IMR-90 (cell line): ENCODE results near the gene CES4A. TPM values are rescaled to one million over a fixed set of nuclear protein-coding genes. Genes with fewer than 3 reads are reported as not detected.

Experiments
- ATAC-seq: fragments of 200-7000 bp; cut with Tn5 transposase; 2 replicates; pipeline ENCODE4 v1.9.1; 2020; ENCODE audit warnings: low read depth, mild to moderate bottlenecking, moderate library complexity
- BruUV-seq: library from RNA; stranded (reverse); fragments of 400-500 nt; replicated peaks from 2 replicates; lab custom pipeline; 2021; lab: Mats Ljungman, UMichigan
- CTCF ChIA-PET: fragments of 300-600 bp; formaldehyde crosslinking; extraction: SDS; loops from one replicate; lab custom pipeline; 2021; ENCODE audit warnings: antibody characterized with exemption; lab: Yijun Ruan, JAX
- POLR2A ChIA-PET: fragments of 300-600 bp; sonication (Branson Sonifier 250); formaldehyde crosslinking; loops from one replicate; lab custom pipeline; 2022; ENCODE audit warnings: antibody characterized with exemption; ENCODE audit not compliant: unreplicated experiment; lab: Charles Lee
- DNase-seq: peaks from one replicate; pipeline ENCODE4 v3.0.0; 2013
- H2AFZ ChIP-seq: replicated peaks from 2 replicates; pipeline ENCODE3; 2013; ENCODE audit warnings: low read length, mild to moderate bottlenecking; ENCODE audit not compliant: poor library complexity
- H2AK5ac ChIP-seq: 2 replicates; pipeline ENCODE4 v1.6.1; 2013; ENCODE audit warnings: low read depth, low read length, inconsistent platforms
- H2AK9ac ChIP-seq: replicated peaks from 2 replicates; pipeline ENCODE3; 2013; ENCODE audit warnings: mild to moderate bottlenecking, low read depth, low read length, moderate library complexity; ENCODE audit not compliant: poor library complexity
- H2BK120ac ChIP-seq: 2 replicates; pipeline ENCODE4 v1.6.1; 2013; ENCODE audit warnings: low read depth, low read length, inconsistent platforms
- H2BK15ac ChIP-seq: 3 replicates; pipeline ENCODE4 v1.6.1; 2013; ENCODE audit warnings: low read depth, low read length, inconsistent platforms
- H2BK20ac ChIP-seq: 2 replicates; pipeline ENCODE4 v1.6.1; 2013; ENCODE audit warnings: low read depth, mild to moderate bottlenecking, inconsistent platforms, low read length, moderate library complexity
- H2BK5ac ChIP-seq: 2 replicates; pipeline ENCODE4 v1.6.1; 2013; ENCODE audit warnings: mild to moderate bottlenecking, low read depth, low read length, inconsistent platforms; ENCODE audit not compliant: poor library complexity, severe bottlenecking
- H3K14ac ChIP-seq: replicated peaks from 2 replicates; pipeline ENCODE4 v1.6.1; 2013; ENCODE audit warnings: low read depth, low read length, inconsistent platforms
- H3K18ac ChIP-seq: 2 replicates; pipeline ENCODE4 v1.6.1; 2013; ENCODE audit warnings: low read depth, low read length, control low read depth
- H3K23ac ChIP-seq: 2 replicates; pipeline ENCODE4 v1.6.1; 2013; ENCODE audit warnings: low read depth, low read length, inconsistent platforms
- H3K27ac ChIP-seq: 2 replicates; pipeline ENCODE4 v1.5.1; 2013; ENCODE audit warnings: mild to moderate bottlenecking, control low read depth, low read length; ENCODE audit not compliant: insufficient read depth
- H3K27me3 ChIP-seq: 2 replicates; pipeline ENCODE4 v1.6.1; 2013; ENCODE audit warnings: low read length; ENCODE audit not compliant: control insufficient read depth, insufficient read depth
- H3K36me3 ChIP-seq: 2 replicates; pipeline ENCODE4 v1.6.1; 2013; ENCODE audit warnings: low read length, mixed read lengths; ENCODE audit not compliant: control insufficient read depth, insufficient read depth
- H3K4ac ChIP-seq: 2 replicates; pipeline ENCODE4 v1.6.1; 2013; ENCODE audit warnings: low read depth, low read length, inconsistent platforms
- H3K4me1 ChIP-seq: 2 replicates; pipeline ENCODE4 v1.6.1; 2013; ENCODE audit warnings: low read length, mixed read lengths; ENCODE audit not compliant: control insufficient read depth, insufficient read depth
- H3K4me2 ChIP-seq: 2 replicates; pipeline ENCODE4 v1.6.1; 2013; ENCODE audit warnings: low read depth, mild to moderate bottlenecking, control low read depth, low read length, moderate library complexity
- H3K4me3 ChIP-seq: 2 replicates; pipeline ENCODE4 v1.5.1; 2013; ENCODE audit warnings: low read depth, mild to moderate bottlenecking, control low read depth, low read length, moderate library complexity; ENCODE audit not compliant: insufficient read depth
- H3K56ac ChIP-seq: 2 replicates; pipeline ENCODE4 v1.6.1; 2013; ENCODE audit warnings: low read length, inconsistent platforms; ENCODE audit not compliant: insufficient read depth; ENCODE audit errors: extremely low read depth
- H3K79me1 ChIP-seq, 2 experiments: 2 replicates each; pipeline ENCODE4 v1.6.1; 2013; ENCODE audit warnings: low read length in 2 of 2, inconsistent platforms in 1 of 2, low read depth in 1 of 2
- H3K9ac ChIP-seq: 2 replicates; pipeline ENCODE4 v1.6.1; 2013; ENCODE audit warnings: low read depth, low read length, control low read depth
- H3K9me1 ChIP-seq: 2 replicates; pipeline ENCODE4 v1.6.1; 2013; ENCODE audit warnings: low read length, inconsistent platforms; ENCODE audit not compliant: insufficient read depth
- H3K9me3 ChIP-seq: 2 replicates; pipeline ENCODE4 v1.6.1; 2013; ENCODE audit warnings: low read length; ENCODE audit not compliant: control insufficient read depth, insufficient read depth
- H4K20me1 ChIP-seq: 2 replicates; pipeline ENCODE4 v1.6.1; 2013; ENCODE audit warnings: low read length, inconsistent platforms; ENCODE audit not compliant: insufficient read depth
- H4K5ac ChIP-seq: 2 replicates; pipeline ENCODE4 v1.6.1; 2013; ENCODE audit warnings: mild to moderate bottlenecking, low read depth, low read length, control low read depth
- H4K8ac ChIP-seq, 2 experiments: 2 replicates each; pipeline ENCODE4 v1.6.1; 2013; ENCODE audit warnings: low read depth in 2 of 2, low read length in 2 of 2, control low read depth in 1 of 2, inconsistent platforms in 1 of 2
- H4K91ac ChIP-seq: 2 replicates; pipeline ENCODE4 v1.6.1; 2013; ENCODE audit warnings: low read depth, low read length, inconsistent platforms; ENCODE audit not compliant: insufficient read depth
- FOS ChIP-seq: fragments of 150-350 bp; IDR thresholded peaks from 2 replicates; pipeline ENCODE4 v1.6.1; 2016; ENCODE audit warnings: low read depth, low read length
- RAD21 ChIP-seq: IDR thresholded peaks from 2 replicates; pipeline ENCODE4 v1.6.1; 2012; ENCODE audit warnings: low read length, improper control_type of control experiment
- WGBS, 2 experiments: methylation state at CpG; one replicate each; pipeline versions ENCODE4 v1.1.5 to v1.1.7; 2013; ENCODE audit warnings: missing lambda C conversion rate in 2 of 2; ENCODE audit not compliant: insufficient read length in 1 of 2; ENCODE audit errors: extremely low coverage in 2 of 2; 5-methylcytosine and 5-hydroxymethylcytosine counted together
- dilution Hi-C: fragments of 300-500 bp; cut with HindIII; formaldehyde crosslinking; loops from one replicate; pipeline ENCODE4 v1.14.3; 2018; ENCODE audit warnings: low sequenced_read_pairs; ENCODE audit not compliant: unreplicated experiment
- in situ Hi-C: fragments of 300-500 bp; cut with MboI; formaldehyde crosslinking; loops from 3 replicates; pipeline ENCODE4 v1.14.3; 2019; ENCODE audit warnings: low sequenced_read_pairs, inconsistent platforms, mixed read lengths
- intact Hi-C: fragments of 100-400 bp; cut with micrococcal nuclease; formaldehyde crosslinking; loops from 2 replicates; pipeline ENCODE4 v1.10.0; 2022
- polyA plus RNA-seq, 3 experiments: library from polyadenylated mRNA; depleted of rRNA; stranded (reverse); fragments of >200 nt; gene quantifications; 2 replicates each; pipeline ENCODE4 v1.2.3, GENCODE V29; 2012; ENCODE audit warnings: low replicate concordance in 1 of 3
- total RNA-seq: library from RNA; depleted of rRNA; stranded (reverse); fragments of >200 nt; gene quantifications from 2 replicates; pipeline ENCODE4 v1.2.3, GENCODE V29; 2012

Gene CES4A
- total and polyA plus RNA-seq, 2 of the 4 experiments (the other 2 are of a cell fraction) = 0.72 to 4.7 TPM

- 79% methylated on average over 4 of the region's 10 CpGs; no CpG with 5 or more reads in 1 of the 2 experiments for WGBS, 2 experiments
- peak; percentile 59; the same call in 1 of the 2 replicates for TF ChIP-seq FOS
- TF ChIP-seq RAD21 = no peak
Measured at GRCh38 chr16:66970775-66971720, 17.3 kb upstream of the CES4A start.

More at GRCh38 chr16:66970775-66971720, 17.3 kb upstream of the CES4A start:
- H2AK9ac ChIP-seq = no peak overlapping the region
- no peak overlapping the region for H4K91ac ChIP-seq
- peaks cover 17% of the 10 kb centered on the region; the same call in 1 of the 2 replicates for H3K27me3 ChIP-seq
- no peaks in the 10 kb centered on the region for H3K9me3 ChIP-seq
- H2BK15ac ChIP-seq = no peak overlapping the region
- intact Hi-C loops (no loop called here), dilution Hi-C loops (no loop called here), in situ Hi-C loops (no loop called here)
- no peak overlapping the region for H3K4ac ChIP-seq
- no peak overlapping the region for H3K56ac ChIP-seq
- DNase-seq (peak; percentile 80), ATAC-seq (peak; percentile 72)
- no peak overlapping the region for H3K14ac ChIP-seq
- no peaks in the 10 kb centered on the region for H4K20me1 ChIP-seq
- no peak overlapping the region for H4K5ac ChIP-seq
- H3K27ac ChIP-seq = no peak overlapping the region
- H3K9me1 ChIP-seq = no peaks in the 10 kb centered on the region
- ChIA-PET POLR2A (no interaction called here), CTCF (interaction anchor here (1.0 to 1.4 kb wide), 3 partner anchors 10 to 70 kb away, joined by 3 to 4 read pairs (median 3); partner anchors contain the start of gene CES3)
- no peak overlapping the region for H4K8ac ChIP-seq
- no peaks in the 10 kb centered on the region for H3K36me3 ChIP-seq
- H3K79me1 ChIP-seq = no peaks in the 10 kb centered on the region
- H2BK120ac ChIP-seq = no peak overlapping the region
- no peak overlapping the region for H2BK5ac ChIP-seq
- H3K18ac ChIP-seq = no peak overlapping the region
- no peak overlapping the region for H2AK5ac ChIP-seq
- H2BK20ac ChIP-seq = no peak overlapping the region
- H3K4me3 ChIP-seq = no peak overlapping the region
- no peak overlapping the region for H2AFZ ChIP-seq
- no peak overlapping the region for H3K23ac ChIP-seq
- H3K9ac ChIP-seq = no peak overlapping the region
- no peaks in the 10 kb centered on the region for H3K4me1 ChIP-seq
- BruUV-seq = no TSS peak
- no peak overlapping the region for H3K4me2 ChIP-seq
